Body of pancreas (tissue), 4 donors: ENCODE measurements around the gene SNTB2.

Experiments
- CTCF ChIP-seq, 7 experiments: fragments of 450-650 bp in 4 of 7; fragments of 200-600 bp in 3 of 7; sonication (generic) in 3 of 7; IDR thresholded peaks; one replicate each; pipeline ENCODE4 v1.5.1; 2016 to 2019; ENCODE audit warnings: antibody characterized with exemption in 7 of 7
- POLR2A ChIP-seq, 3 donors: fragments of 450-650 bp; IDR thresholded peaks; one replicate each; pipeline ENCODE4 v1.6.1; 2016; ENCODE audit warnings: antibody characterized with exemption in 3 of 3, mild to moderate bottlenecking in 2 of 3

- TF ChIP-seq CTCF (IDR thresholded peaks at IDR 0.05) (no peak), POLR2A (IDR thresholded peaks at IDR 0.05) (no peak)
Measured at GRCh38 chr16:69327585-69328310, 140.8 kb downstream of the SNTB2 start.
